D721Med (cell line): ENCODE results near the gene SLC44A3.

ENCODE experiments used
- DNase-seq: peaks from one replicate; pipeline ENCODE4 v3.0.0; 2011; ENCODE audit warnings: low spot score; ENCODE audit not compliant: insufficient read length
- FAIRE-seq: peaks from 2 replicates; lab custom pipeline; 2011; peaks lifted over from hg19 to GRCh38; lab: Jason Lieb, UNC
- CTCF ChIP-seq: IDR thresholded peaks from 2 replicates; pipeline ENCODE4 v1.5.1; 2012; ENCODE audit warnings: mild to moderate bottlenecking, control low read depth; ENCODE audit not compliant: insufficient read depth; ENCODE audit errors: missing control alignments

The SLC44A3 gene

DNA sequence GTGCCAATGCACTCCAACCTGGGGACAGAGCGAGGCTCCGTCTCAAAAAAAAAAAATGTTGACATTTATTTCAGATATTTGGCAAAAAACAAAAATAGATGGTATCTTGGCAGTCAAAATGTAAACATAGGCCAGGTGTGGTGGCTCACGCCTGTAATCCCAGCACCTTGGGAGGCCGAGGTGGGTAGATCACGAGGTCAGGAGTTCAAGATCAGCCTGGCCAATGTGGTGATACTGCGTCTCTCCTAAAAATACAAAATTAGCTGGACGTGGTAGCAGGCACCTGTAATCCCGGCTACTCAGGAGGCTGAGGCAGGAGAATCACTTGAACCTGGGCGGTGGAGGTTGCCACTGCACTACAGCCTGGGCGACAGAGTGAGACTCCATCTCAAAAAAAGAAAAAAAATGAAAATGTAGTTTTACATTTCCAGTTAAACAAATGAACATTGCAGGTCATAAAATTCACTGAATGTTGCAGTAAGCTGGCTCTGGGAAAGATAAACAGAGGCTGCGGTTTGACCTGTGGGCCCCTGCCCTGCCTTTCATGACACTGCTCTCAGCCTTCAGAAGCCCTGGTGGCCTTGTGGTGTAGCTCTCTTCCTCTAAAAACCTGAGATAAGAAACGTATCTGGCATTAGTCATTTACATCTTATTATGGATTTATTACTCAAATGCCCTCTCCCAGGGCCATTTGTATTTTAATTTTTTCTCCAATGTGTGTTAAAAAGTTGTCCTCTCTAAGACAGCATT, 12.2 kb upstream of the SLC44A3 start:
- DNase-seq (no peak), FAIRE-seq (no peak)

DNA sequence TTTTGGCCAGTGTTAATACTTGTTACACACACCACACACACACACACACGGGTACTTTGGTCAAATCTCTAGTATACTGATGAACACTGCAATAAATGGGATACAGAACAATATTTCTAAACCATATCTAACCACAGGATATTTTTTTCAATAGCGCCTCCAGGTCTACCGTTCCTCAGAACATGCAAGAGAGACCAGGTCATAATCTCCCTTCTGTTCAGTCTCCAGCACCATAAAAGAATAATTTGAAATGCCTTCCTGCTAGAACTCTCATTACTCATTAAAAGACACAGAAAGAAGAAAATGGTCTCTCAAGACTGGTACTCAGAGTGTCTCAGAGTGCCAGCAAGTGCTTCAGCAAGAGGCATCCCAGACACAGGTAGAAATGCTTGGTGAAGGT, 11.5 kb upstream of the SLC44A3 start:
- TF ChIP-seq CTCF = no peak
- no peak for FAIRE-seq
- no peak for DNase-seq

More for the DNA sequence above, 12.2 kb upstream of the SLC44A3 start:
- TF ChIP-seq CTCF = no peak

GRCh38 chr1:94812985-94813384, 7.2 kb upstream of the SLC44A3 start:
- TF ChIP-seq CTCF = no peak
- FAIRE-seq (no peak), DNase-seq (no peak)

DNA sequence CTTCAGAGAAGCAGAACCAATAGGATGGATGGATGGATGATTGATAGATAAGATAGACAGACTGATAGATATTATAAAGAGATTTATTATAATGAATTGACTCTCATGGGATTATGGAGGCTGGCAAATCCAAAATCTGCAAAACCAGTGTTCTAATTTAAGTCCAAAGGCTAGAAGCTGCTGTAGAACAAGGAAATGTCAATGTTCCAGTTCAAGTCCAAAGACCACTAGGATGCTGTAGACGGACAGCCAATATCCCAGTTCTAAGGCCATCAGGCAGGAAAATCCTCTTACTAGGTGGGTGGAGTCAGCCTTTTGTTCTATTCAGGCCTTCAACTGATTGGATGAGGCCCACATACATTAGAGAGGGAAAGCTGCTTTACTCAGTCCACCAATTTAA, 4.1 kb upstream of the SLC44A3 start:
- TF ChIP-seq CTCF = no peak

GRCh38 chr1:94817712-94818111, 2.4 kb upstream of the SLC44A3 start:
- no peak for DNase-seq
- no peak for FAIRE-seq
- no peak for TF ChIP-seq CTCF

More for the DNA sequence above, 4.1 kb upstream of the SLC44A3 start:
- DNase-seq (no peak), FAIRE-seq (no peak)

DNA sequence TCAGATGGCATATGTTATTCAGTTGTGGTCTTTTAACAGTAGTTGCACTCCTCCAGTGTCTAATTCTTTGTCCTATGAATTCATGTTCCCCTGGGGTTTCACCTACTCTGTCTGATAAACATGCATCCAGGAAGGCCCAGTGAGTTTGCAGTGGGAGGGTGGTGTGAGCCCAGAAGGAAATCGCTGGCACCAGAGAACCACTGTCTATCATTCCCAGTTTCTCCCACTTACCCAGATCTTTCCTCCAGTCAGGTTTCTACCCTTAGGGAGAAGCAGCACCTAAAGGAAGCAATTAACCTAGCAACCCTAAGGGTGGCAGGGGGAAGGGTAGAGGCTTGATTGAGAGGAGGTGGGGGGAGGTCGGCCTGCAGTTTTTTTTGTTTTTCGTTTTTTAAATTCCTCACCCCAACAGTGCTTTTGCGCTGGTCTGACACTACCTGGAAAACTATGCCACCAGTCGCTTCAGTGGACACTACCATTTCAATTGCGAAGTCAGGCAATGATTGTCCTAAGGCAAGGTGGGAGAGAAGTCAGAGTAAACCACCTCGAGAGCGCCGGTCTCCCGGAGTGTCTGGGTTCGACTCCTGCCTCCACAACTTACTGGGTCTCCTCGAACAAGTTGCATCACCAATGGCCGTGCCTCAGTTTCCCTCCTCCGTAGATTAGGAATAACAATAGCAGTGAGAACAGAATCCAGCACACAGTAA, 766 bp upstream of the SLC44A3 start:
- FAIRE-seq (no peak), DNase-seq (no peak)
- TF ChIP-seq CTCF = no peak

DNA sequence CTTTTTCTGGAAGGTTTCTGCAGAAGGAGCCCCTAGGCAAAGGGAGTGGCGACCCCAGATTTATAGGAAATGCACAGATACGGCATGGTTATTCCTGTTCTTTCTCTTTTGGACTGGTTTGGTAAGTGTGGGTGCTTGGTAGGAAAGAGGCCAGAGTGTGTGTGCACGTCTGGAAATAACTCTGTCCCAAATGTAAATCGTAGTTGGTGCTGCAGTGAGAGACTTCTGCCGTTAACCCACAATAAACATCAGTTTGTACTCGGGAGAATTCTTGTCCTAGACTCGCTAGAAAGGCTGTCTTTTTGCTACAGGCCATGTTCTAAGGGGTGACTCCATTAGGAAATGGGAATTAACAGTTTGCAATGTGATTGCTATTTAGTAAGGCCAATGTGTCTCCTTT, 779 bp downstream of the SLC44A3 start:
- FAIRE-seq = no peak
- TF ChIP-seq CTCF = no peak
- no peak for DNase-seq
